Esophagus muscularis mucosa (tissue), 4 donors: ENCODE measurements around the gene LYZL4. TPM values are rescaled to one million over a fixed set of nuclear protein-coding genes. Genes with fewer than 3 reads are reported as not detected.

Experiments used
- DNase-seq: peaks from one replicate; pipeline ENCODE4 v3.0.0-alpha.2; 2017; ENCODE audit errors: extremely low spot score
- H3K27ac ChIP-seq, 4 donors: fragments of 200-600 bp; sonication (generic); replicated peaks in 1 of 4; 1 replicate in 3 of 4; 2 replicates in 1 of 4; pipeline ENCODE4 v1.5.1; 2016 to 2019; ENCODE audit warnings: mild to moderate bottlenecking in 1 of 4
- H3K27me3 ChIP-seq, 4 donors: fragments of 200-600 bp; sonication (generic); one replicate each; pipeline versions ENCODE4 v1.5.1 to v1.6.0; 2016 to 2019
- H3K36me3 ChIP-seq, 4 donors: fragments of 200-600 bp; sonication (generic); one replicate each; pipeline ENCODE4 v1.5.1; 2016 to 2019
- H3K4me1 ChIP-seq, 4 donors: fragments of 200-600 bp; sonication (generic); one replicate each; pipeline ENCODE4 v1.5.1; 2016 to 2019
- H3K4me3 ChIP-seq, 4 donors: fragments of 200-600 bp; sonication (generic); 1 replicate in 2 of 4; 2 replicates in 2 of 4; pipeline ENCODE4 v1.5.1; 2016 to 2019; ENCODE audit warnings: mild to moderate bottlenecking in 4 of 4, moderate library complexity in 1 of 4
- H3K9me3 ChIP-seq, 4 donors: fragments of 200-600 bp; sonication (generic); 1 replicate in 3 of 4; 2 replicates in 1 of 4; pipeline ENCODE4 v1.5.1; 2016 to 2019
- CTCF ChIP-seq, 3 experiments: fragments of 200-600 bp in 2 of 3; fragments of 450-650 bp in 1 of 3; sonication (generic) in 2 of 3; IDR thresholded peaks; one replicate each; pipeline ENCODE4 v1.5.1; 2017 to 2019; ENCODE audit warnings: antibody characterized with exemption in 3 of 3, mild to moderate bottlenecking in 2 of 3, moderate library complexity in 1 of 3
- EP300 ChIP-seq: sonication (generic); formaldehyde crosslinking; IDR thresholded peaks from one replicate; pipeline ENCODE4 v1.6.1; 2017; ENCODE audit warnings: antibody characterized with exemption
- POLR2A ChIP-seq: fragments of 450-650 bp; IDR thresholded peaks from one replicate; pipeline ENCODE4 v1.6.1; 2017; ENCODE audit warnings: antibody characterized with exemption, moderate library complexity, mild to moderate bottlenecking, low read depth
- POLR2AphosphoS5 ChIP-seq, 2 donors: sonication (generic); formaldehyde crosslinking; IDR thresholded peaks; one replicate each; pipeline ENCODE4 v1.6.1; 2017; ENCODE audit warnings: antibody characterized with exemption in 2 of 2
- WGBS: methylation state at CpG from one replicate; pipeline ENCODE4 v1.1.5; 2018; 5-methylcytosine and 5-hydroxymethylcytosine counted together
- intact Hi-C: fragments of 100-400 bp; cut with DNase I; formaldehyde crosslinking; loops from one replicate; pipeline ENCODE4 v1.15.1; 2023
- total RNA-seq, 4 donors: library from RNA; depleted of rRNA; stranded (reverse); fragments of >200 nt; gene quantifications; one replicate each; pipeline versions ENCODE4 v1.1.0 to v1.2.1, GENCODE V29; 2016

The LYZL4 gene
- total RNA-seq, 4 donors from 2014 or later = not detected

DNA sequence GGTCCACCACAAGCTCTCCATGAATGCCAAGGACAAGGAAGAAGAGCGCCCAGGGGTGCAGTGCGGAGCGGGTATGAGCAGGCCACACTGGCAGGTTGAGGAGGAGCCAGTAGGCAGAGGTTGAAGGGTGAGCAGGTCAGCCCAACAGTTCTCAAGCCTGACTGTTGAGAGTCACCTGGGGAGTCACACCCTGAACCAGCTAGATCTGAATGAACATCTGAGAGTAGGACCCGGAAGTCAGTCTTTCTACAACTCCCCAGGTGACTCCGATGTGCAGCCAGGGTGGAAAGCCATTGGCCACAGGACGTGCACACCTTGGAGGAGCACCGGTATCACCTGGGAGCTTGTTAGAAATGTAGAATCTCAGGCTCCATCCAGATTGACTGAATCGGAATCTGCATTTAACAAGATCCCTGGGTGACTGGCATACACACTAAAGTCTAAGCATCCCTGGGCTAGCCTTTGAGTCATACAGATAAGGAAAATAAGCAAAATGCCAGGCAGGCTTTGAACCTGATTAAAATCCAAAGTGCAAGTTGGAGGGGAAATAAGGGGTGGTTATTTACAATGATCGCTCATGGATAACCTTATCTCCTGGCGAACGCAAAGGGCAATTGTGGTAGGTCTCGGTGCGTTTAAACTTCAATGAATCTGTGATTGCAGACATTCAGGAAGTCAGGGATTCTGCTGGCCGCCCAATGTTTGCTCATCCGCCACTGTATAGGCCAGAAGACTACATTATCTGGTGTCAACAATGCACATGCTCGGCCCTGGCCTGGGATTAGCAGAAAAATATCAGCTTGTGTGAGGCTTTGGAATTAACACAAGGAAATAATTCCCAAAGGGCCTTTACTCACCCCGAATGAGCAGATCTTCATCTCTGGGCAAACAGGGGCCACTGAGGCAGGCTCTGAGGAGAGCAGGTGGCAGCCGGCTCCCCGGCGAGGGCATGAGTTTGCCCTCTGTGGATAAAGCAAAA lies 11.7 kb upstream of the LYZL4 start:
- H3K9me3 ChIP-seq = no peaks in the 10 kb centered on the region
- no peak overlapping the region for H3K27ac ChIP-seq
- no peak overlapping the region for H3K4me3 ChIP-seq
- no peak for DNase-seq
- WGBS = 94% methylated on average over 17 of the region's 20 CpGs
- no peaks in the 10 kb centered on the region for H3K36me3 ChIP-seq
- no peaks in the 10 kb centered on the region for H3K27me3 ChIP-seq
- TF ChIP-seq CTCF (IDR thresholded peaks at IDR 0.05) (no peak), EP300 (no peak), POLR2A (no peak), POLR2AphosphoS5 (IDR thresholded peaks at IDR 0.05) (no peak)
- no peaks in the 10 kb centered on the region for H3K4me1 ChIP-seq
- intact Hi-C loops = no loop called here

DNA sequence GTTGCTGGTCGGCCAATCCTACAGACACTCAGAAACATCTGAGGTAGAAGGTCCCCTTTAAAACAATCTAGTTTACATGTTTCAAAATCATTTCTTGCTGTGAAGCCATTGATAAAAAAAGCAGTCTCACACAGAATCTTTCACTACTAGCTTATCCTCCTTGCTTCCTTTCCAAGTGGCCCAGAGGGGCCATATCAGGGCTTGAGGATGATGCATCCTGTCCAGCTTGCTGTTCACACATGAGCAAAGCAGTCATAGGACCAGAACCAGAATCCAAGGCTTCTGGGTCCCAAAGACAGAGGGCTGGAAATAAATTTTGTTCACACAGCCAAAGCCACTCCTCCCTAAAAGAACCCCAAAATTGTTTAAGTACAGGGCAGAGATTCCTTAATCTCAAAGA lies 9.2 kb upstream of the LYZL4 start:
- 94% methylated on average over 1 of the region's 1 CpG for WGBS
- Histone ChIP-seq H3K27ac (no peak overlapping the region), H3K4me3 (no peak overlapping the region), H3K27me3 (no peaks in the 10 kb centered on the region), H3K36me3 (no peaks in the 10 kb centered on the region), H3K4me1 (no peaks in the 10 kb centered on the region), H3K9me3 (no peaks in the 10 kb centered on the region)
- intact Hi-C loops = no loop called here
- TF ChIP-seq EP300 (no peak), CTCF (IDR thresholded peaks at IDR 0.05) (no peak), POLR2A (no peak), POLR2AphosphoS5 (IDR thresholded peaks at IDR 0.05) (no peak)
- no peak for DNase-seq

DNA sequence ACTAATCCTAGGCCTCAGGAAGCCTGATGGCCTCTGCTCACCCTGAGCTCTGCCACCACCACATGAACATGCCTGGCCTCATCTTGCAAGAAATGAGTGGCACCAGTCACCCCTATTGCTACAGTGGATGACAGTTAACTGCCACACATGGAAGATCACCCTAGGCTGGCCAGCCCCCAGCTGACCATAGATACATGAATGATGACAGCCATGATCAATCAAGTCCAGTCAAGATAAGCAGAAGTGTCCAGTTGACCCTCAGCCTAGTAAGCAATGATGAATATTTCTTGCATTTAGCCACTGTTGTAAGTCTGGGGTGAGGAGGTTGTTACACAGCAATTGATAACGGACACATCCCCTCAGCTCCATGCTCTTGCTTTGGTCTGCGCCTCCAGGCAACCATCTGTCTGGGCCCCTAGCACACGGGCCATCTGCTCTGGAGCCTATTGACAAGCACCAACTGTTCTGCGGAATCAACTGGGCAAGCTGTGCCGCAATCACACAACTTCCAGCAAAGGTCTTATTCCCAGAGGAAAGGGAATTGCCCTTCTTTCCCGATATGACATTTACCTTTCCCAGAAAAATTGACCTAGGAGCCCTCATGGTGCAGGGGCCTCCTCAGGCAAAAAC lies 2.2 kb upstream of the LYZL4 start:
- no peak overlapping the region for H3K4me3 ChIP-seq
- 76% methylated on average over 6 of the region's 6 CpGs for WGBS
- intact Hi-C loops = no loop called here

GRCh38 chr3:42411429-42411828 lies 1.0 kb upstream of the LYZL4 start:
- no peak for DNase-seq
- H3K4me1 ChIP-seq = no peaks in the 10 kb centered on the region
- no peaks in the 10 kb centered on the region for H3K9me3 ChIP-seq
- H3K36me3 ChIP-seq = no peaks in the 10 kb centered on the region
- TF ChIP-seq EP300 (no peak), CTCF (IDR thresholded peaks at IDR 0.05) (no peak), POLR2AphosphoS5 (IDR thresholded peaks at IDR 0.05) (no peak)
- 67% methylated on average over 1 of the region's 1 CpG for WGBS
- H3K4me3 ChIP-seq = no peak overlapping the region
- no peak overlapping the region for H3K27ac ChIP-seq
- no peaks in the 10 kb centered on the region for H3K27me3 ChIP-seq
- intact Hi-C loops = no loop called here

More for the DNA sequence above, 2.2 kb upstream of the LYZL4 start:
- Histone ChIP-seq H3K36me3 (no peaks in the 10 kb centered on the region), H3K9me3 (no peaks in the 10 kb centered on the region), H3K27me3 (no peaks in the 10 kb centered on the region), H3K27ac (no peak overlapping the region), H3K4me1 (no peaks in the 10 kb centered on the region)
- no peak for TF ChIP-seq POLR2A
- no peak for TF ChIP-seq POLR2AphosphoS5 (IDR thresholded peaks at IDR 0.05)
- TF ChIP-seq CTCF (IDR thresholded peaks at IDR 0.05) = no peak
- TF ChIP-seq EP300 = no peak
- no peak for DNase-seq
